HL-60 (cell line): ENCODE results near the gene MED15.

Source experiments
- DNase-seq, 2 experiments: peaks; one replicate each; pipeline ENCODE4 v3.0.0-alpha.2; 2010 to 2020; ENCODE audit warnings: low read depth in 1 of 2, low spot score in 1 of 2
- H3K27ac ChIP-seq: fragments of 250-450 bp; sonication (Bioruptor Pico); replicated peaks from 2 replicates; pipeline ENCODE4 v1.5.1; 2020; ENCODE audit warnings: mild to moderate bottlenecking, moderate library complexity
- H3K27me3 ChIP-seq: fragments of 250-450 bp; sonication (Bioruptor Pico); 2 replicates; pipeline ENCODE4 v1.5.1; 2021; ENCODE audit warnings: mild to moderate bottlenecking, moderate library complexity; ENCODE audit not compliant: insufficient read depth, poor library complexity, severe bottlenecking
- H3K4me3 ChIP-seq: replicated peaks from 2 replicates; pipeline ENCODE4 v1.5.1; 2011; ENCODE audit warnings: mild to moderate bottlenecking, control low read depth, low read length; ENCODE audit not compliant: insufficient read depth
- GABPA ChIP-seq: IDR thresholded peaks from 2 replicates; pipeline ENCODE4 v1.6.1; 2012; ENCODE audit warnings: low read depth
- POLR2AphosphoS5 ChIP-seq: IDR thresholded peaks from 2 replicates; pipeline ENCODE4 v1.6.1; 2012; ENCODE audit warnings: low read depth
- SPI1 ChIP-seq: IDR thresholded peaks from 2 replicates; pipeline ENCODE4 v1.6.1; 2012; ENCODE audit warnings: low read depth, mild to moderate bottlenecking, borderline replicate concordance
- TF ChIP-seq, protein P1 (sequence below): IDR thresholded peaks from 2 replicates; pipeline ENCODE4 v1.6.1; 2012; ENCODE audit warnings: low read depth; ENCODE audit not compliant: insufficient replicate concordance
- TF ChIP-seq, protein P2 (sequence below): IDR thresholded peaks from one replicate; pipeline ENCODE4 v1.5.1; 2011; ENCODE audit warnings: low read length, control low read depth, inconsistent platforms; ENCODE audit not compliant: insufficient read depth

MED15 gene

DNA sequence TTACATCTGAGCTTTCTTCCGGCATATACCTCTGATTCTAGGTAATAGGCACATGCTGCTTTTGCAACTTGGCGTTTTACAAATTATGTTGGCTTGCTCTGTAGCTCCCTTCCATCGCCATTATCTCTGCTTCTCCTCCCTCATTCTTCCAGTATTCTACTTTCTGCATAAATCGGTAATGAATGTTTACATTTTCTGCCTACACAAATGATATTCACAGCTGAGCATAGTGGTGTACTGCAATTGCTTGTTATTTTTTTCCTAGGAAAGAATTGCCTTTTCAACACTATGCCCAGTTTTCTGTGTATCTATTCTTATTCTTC is 18.9 kb downstream of the MED15 start:
- H3K27me3 ChIP-seq: no peaks in the 10 kb centered on the region
- no peak for TF ChIP-seq GABPA
- TF ChIP-seq, protein P1, sequence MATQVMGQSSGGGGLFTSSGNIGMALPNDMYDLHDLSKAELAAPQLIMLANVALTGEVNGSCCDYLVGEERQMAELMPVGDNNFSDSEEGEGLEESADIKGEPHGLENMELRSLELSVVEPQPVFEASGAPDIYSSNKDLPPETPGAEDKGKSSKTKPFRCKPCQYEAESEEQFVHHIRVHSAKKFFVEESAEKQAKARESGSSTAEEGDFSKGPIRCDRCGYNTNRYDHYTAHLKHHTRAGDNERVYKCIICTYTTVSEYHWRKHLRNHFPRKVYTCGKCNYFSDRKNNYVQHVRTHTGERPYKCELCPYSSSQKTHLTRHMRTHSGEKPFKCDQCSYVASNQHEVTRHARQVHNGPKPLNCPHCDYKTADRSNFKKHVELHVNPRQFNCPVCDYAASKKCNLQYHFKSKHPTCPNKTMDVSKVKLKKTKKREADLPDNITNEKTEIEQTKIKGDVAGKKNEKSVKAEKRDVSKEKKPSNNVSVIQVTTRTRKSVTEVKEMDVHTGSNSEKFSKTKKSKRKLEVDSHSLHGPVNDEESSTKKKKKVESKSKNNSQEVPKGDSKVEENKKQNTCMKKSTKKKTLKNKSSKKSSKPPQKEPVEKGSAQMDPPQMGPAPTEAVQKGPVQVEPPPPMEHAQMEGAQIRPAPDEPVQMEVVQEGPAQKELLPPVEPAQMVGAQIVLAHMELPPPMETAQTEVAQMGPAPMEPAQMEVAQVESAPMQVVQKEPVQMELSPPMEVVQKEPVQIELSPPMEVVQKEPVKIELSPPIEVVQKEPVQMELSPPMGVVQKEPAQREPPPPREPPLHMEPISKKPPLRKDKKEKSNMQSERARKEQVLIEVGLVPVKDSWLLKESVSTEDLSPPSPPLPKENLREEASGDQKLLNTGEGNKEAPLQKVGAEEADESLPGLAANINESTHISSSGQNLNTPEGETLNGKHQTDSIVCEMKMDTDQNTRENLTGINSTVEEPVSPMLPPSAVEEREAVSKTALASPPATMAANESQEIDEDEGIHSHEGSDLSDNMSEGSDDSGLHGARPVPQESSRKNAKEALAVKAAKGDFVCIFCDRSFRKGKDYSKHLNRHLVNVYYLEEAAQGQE: no peak
- no peak for TF ChIP-seq SPI1
- no peak for TF ChIP-seq POLR2AphosphoS5
- TF ChIP-seq, protein P2, sequence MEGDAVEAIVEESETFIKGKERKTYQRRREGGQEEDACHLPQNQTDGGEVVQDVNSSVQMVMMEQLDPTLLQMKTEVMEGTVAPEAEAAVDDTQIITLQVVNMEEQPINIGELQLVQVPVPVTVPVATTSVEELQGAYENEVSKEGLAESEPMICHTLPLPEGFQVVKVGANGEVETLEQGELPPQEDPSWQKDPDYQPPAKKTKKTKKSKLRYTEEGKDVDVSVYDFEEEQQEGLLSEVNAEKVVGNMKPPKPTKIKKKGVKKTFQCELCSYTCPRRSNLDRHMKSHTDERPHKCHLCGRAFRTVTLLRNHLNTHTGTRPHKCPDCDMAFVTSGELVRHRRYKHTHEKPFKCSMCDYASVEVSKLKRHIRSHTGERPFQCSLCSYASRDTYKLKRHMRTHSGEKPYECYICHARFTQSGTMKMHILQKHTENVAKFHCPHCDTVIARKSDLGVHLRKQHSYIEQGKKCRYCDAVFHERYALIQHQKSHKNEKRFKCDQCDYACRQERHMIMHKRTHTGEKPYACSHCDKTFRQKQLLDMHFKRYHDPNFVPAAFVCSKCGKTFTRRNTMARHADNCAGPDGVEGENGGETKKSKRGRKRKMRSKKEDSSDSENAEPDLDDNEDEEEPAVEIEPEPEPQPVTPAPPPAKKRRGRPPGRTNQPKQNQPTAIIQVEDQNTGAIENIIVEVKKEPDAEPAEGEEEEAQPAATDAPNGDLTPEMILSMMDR: no peak
- H3K27ac ChIP-seq: no peak overlapping the region
- no peak for DNase-seq
- no peak overlapping the region for H3K4me3 ChIP-seq

DNA sequence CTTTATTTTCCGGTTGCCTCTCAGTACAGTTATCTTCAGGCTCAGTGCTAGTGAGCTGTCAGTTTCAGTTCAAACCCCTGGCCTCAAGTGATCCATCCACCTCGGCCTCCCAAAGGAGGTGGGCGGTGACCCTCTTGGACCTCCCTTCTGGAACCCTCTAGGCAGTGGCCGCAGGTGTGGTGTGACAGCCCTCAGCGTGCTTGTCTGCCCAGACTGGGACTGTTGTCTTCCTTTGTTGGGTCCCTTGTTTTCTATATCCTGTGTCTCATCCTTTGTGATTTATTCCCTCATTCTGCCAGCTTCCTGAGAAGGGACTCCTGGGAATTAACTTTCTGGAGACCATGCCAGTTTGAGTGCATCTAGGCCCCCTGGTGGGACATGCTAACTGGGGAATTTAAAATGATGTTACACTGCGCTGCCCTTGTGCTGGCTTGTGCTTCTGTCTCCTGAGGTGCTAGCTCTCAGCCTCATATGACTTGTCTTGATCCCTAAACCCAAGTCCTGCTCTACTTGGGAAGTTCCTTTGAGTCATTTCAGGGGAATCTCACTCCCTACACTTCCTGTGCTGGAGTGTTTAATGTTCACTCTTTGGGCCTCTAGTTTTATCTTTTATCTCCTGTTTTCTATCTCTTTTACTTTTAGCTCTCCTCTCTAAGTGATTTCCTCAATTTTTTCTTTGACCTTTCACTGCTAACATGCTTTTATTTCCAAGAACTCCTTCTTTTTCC is 19.4 kb downstream of the MED15 start:
- no peak overlapping the region for H3K27ac ChIP-seq
- TF ChIP-seq POLR2AphosphoS5: no peak
- no peak for TF ChIP-seq GABPA
- TF ChIP-seq, protein P1: no peak
- TF ChIP-seq, protein P2: no peak
- DNase-seq: no peak
- no peaks in the 10 kb centered on the region for H3K27me3 ChIP-seq
- H3K4me3 ChIP-seq: no peak overlapping the region

DNA sequence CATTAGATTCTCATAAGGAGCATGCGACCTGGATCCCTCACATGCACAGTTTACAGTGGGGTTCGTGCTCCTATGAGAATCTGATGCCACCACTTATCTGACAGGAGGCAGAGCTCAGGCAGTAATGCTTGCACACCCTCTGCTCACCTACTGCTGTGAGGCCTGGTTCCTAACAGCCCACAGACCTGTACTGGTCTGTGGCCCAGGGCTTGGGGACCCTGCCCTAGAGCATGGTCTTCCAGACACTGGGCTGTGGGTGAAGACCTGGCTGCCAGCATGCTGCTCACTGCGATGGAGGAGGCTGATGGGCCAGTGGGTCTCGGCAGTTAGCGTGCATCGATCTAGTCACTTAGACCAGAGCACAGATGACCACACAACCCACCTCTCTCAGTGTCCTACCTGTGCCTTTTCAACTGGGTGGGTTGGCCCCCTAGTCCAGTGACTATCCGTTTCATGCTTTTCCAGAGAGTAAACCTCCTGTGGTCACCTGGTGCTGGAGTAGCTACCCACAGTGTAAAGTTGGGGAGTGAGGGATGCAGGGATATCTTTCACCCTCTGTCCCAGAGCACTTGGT is 21.1 kb downstream of the MED15 start:
- Histone ChIP-seq H3K27me3 (no peaks in the 10 kb centered on the region), H3K27ac (no peak overlapping the region), H3K4me3 (no peak overlapping the region)
- no peak for DNase-seq
- TF ChIP-seq SPI1 (no peak), POLR2AphosphoS5 (no peak), GABPA (no peak)
- TF ChIP-seq, protein P2: no peak
- TF ChIP-seq, protein P1: no peak
